ENCODE results near the gene GK.
"Not testable (repeated sequence)": the region's sequence is repeated elsewhere in the genome, so short reads cannot be mapped to it uniquely, and the experiment has no call there.

GK gene

GRCh38 chrX:30713061-30713525 is 59.9 kb downstream of the GK start:
- peak; percentile 50 to 57 for DNase-seq

- DNase-seq, result no peak
These were observed 60.9 kb downstream of the GK start for GRCh38 chrX:30714138-30714537.

DNA sequence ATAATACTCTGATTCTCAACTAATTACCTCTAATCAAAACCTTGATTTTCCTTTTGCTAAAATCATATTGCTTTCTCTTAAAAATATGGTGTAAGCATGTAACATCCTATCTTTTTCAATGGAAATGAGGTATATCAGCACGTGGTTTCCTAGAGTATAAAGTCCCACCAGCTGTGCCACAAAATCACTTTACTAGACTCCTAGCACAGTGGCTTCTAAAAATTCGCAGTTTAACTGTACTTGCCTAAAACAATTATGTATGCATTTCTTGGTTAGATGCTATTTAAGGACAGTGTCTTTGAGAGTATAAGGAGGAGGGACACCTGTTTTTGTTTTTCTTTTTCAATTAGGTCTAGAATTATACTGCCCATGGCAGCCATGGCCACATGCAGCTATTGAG is 62.8 kb downstream of the GK start:
- no peak for DNase-seq

- DNase-seq, result no peak
These were observed 80.8 kb downstream of the GK start for GRCh38 chrX:30733852-30734660.

DNA sequence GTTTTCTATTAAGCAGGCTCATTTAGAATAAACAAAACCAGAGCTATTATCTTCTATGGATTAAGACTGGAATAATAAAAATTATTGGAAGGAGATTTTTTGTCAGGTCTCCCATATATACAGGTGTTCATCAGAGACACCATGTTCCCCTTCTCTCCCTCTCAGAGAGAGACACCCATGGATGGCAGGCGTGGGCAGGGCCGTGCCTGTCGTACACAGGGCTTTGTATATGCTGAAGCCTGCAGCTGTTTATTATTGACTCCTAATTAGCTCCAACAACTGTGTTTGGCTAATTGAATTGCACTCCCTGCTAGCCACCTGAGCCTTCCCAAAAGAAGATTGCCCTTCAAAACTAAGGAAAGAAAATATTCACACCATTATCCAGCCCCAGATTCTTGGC is 81.6 kb downstream of the GK start:
- no peak for DNase-seq

DNA sequence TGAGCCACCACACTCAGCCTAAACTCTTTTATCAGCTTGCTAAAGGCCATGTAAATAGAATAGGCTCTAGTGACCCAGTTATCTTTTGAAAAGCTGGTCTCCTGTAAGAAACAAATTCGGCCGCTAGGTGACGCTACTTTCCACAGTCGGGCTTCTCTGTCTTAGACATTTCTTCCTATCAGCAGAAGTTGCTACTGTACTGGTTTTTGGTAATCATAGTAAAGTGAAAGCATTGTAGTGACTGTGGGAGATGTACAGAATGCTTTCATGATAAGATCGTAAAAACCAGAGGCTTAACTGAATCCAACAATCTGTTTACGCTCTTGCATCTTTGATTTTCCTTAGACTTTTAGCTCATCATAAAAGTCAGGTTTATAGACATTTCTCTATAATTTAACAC is 82.6 kb downstream of the GK start:
- peak; percentile 79 to 81 for DNase-seq

DNA sequence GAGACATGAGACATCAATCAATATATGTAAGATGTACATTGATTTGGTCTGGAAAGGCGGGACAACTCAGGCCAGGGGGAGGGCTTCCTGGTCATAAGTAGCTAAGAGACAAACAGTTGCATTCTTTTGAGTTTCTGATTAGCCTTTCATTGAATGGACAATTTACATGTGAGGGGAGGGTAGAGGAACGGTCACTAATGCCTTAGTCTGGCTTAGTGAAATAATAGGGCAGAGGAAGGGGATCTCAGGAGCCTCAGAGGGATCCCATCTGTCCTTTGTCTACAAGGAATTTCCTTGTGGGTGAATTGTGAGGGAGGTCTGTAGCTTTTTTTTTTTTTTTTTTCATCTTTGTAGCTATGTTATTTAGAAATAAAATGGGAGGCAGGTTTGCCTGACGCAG is 88.3 kb downstream of the GK start:
- no peak for DNase-seq

GRCh38 chrX:30748342-30748960 is 95.2 kb downstream of the GK start:
- no peak for DNase-seq

GRCh38 chrX:30751497-30751896 is 98.3 kb downstream of the GK start:
- DNase-seq, result no peak

DNA sequence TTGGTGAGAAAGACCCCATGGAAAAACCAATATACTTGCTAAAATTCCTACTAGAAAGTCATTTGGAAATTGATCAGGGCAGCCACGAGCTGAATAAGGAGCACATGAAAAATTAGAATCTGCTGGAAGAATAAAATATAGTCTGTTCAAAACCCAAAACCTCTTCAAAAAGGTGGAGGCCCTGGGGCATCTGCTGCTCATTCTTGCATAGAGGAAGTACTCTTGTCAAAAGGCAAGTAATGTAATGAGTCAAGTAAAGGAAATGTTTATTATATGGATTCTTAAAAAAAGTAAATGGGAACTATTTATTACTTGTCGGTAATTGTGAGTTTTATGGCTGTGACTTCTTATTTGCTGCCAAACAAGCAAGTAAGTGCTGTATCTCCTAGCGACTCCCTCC is 109.5 kb downstream of the GK start:
- DNase-seq, result no peak

GRCh38 chrX:30773764-30774163 is 120.5 kb downstream of the GK start:
- DNase-seq, result not testable (repeated sequence)

- no peak for DNase-seq
These were observed 124.4 kb downstream of the GK start for GRCh38 chrX:30777575-30777974.

DNA sequence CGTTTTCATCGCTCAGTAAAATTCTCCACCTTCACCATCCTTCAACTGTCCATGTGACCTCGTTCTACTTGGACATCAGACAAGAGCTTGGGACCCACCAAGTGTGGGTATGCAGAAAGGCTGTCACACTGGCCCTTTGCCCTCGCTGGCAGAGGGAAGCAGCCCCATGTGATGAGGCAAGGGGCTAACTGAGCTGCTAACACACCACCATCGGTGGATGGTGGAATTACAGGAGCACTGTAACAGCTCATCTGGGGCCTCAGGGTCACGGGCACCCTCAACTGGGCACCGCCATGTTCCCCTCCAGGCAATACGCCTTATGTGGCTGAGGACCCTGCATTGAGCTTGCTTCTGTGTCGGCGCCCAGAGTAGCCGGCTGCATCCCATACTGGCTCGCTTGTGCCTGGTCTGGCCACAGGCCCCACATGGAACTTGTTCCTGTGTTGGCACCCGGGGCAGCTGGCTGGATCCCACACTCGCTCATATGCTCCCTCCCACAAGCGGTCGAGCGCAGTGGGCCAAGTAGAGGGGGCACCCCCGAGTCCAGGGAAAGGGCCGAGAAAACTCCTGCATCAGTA is 126.3 kb downstream of the GK start:
- DNase-seq, result no peak
